CD14-positive monocyte (primary cell): ENCODE data around the gene KLHL17. TPM values are rescaled to one million over a fixed set of nuclear protein-coding genes. Genes with fewer than 3 reads are reported as not detected.

Experiments
- DNase-seq, 3 donors: peaks; one replicate each; pipeline ENCODE4 v3.0.0-alpha.2; 2011 to 2022
- H2AFZ ChIP-seq: 2 replicates; pipeline ENCODE4 v1.6.0; 2012; ENCODE audit warnings: mild to moderate bottlenecking, low read depth, low read length, inconsistent platforms; ENCODE audit not compliant: insufficient read depth, poor library complexity, severe bottlenecking
- H3K27ac ChIP-seq, 2 donors: 1 replicate in 1 of 2; 2 replicates in 1 of 2; pipeline ENCODE4 v1.5.1; 2012 to 2013; ENCODE audit warnings: low read length in 2 of 2, control low read depth in 1 of 2, inconsistent platforms in 1 of 2, low read depth in 1 of 2, mild to moderate bottlenecking in 1 of 2
- H3K27me3 ChIP-seq, 2 donors: one replicate each; pipeline versions ENCODE4 v1.6.0 to v1.6.1; 2011 to 2013; ENCODE audit warnings: low read length in 2 of 2; ENCODE audit not compliant: control insufficient read depth in 2 of 2, insufficient read depth in 2 of 2
- H3K36me3 ChIP-seq, 2 donors: replicated peaks in 1 of 2; 1 replicate in 1 of 2; 2 replicates in 1 of 2; pipeline versions ENCODE4 v1.5.1 to v1.6.1; 2012 to 2013; ENCODE audit warnings: low read length in 2 of 2, control low read depth in 1 of 2, inconsistent platforms in 1 of 2, mild to moderate bottlenecking in 1 of 2; ENCODE audit not compliant: insufficient read depth in 2 of 2, control insufficient read depth in 1 of 2
- H3K4me1 ChIP-seq, 2 donors: 1 replicate in 1 of 2; 2 replicates in 1 of 2; pipeline versions ENCODE4 v1.5.1 to v1.6.1; 2012 to 2013; ENCODE audit warnings: low read length in 2 of 2, control low read depth in 1 of 2, inconsistent platforms in 1 of 2, mild to moderate bottlenecking in 1 of 2, moderate library complexity in 1 of 2; ENCODE audit not compliant: insufficient read depth in 2 of 2, control insufficient read depth in 1 of 2
- H3K4me2 ChIP-seq: replicated peaks from 2 replicates; pipeline ENCODE3; 2012; ENCODE audit warnings: low read length, moderate library complexity, mild to moderate bottlenecking; ENCODE audit not compliant: poor library complexity, severe bottlenecking; ENCODE audit errors: extremely low read depth
- H3K4me3 ChIP-seq, 3 experiments: fragments of 200-600 bp in 1 of 3; sonication (generic) in 1 of 3; replicated peaks in 1 of 3; 1 replicate in 2 of 3; 2 replicates in 1 of 3; pipeline ENCODE4 v1.5.1; 2011 to 2013; ENCODE audit warnings: low read length in 3 of 3, mild to moderate bottlenecking in 3 of 3, control low read depth in 2 of 3, low read depth in 2 of 3, inconsistent platforms in 1 of 3, moderate library complexity in 1 of 3
- H3K79me2 ChIP-seq: 2 replicates; pipeline ENCODE4 v1.6.0; 2012; ENCODE audit warnings: mild to moderate bottlenecking, control low read depth, inconsistent platforms, low read length, moderate library complexity; ENCODE audit not compliant: insufficient read depth
- H3K9ac ChIP-seq: 2 replicates; pipeline ENCODE4 v1.6.0; 2017; ENCODE audit warnings: low read length, mild to moderate bottlenecking; ENCODE audit not compliant: insufficient read depth, poor library complexity, severe bottlenecking
- H3K9me3 ChIP-seq, 2 donors: replicated peaks in 1 of 2; 1 replicate in 1 of 2; 2 replicates in 1 of 2; pipeline versions ENCODE4 v1.5.1 to v1.6.1; 2012 to 2013; ENCODE audit warnings: low read length in 2 of 2, control low read depth in 1 of 2; ENCODE audit not compliant: control insufficient read depth in 1 of 2, insufficient read depth in 1 of 2
- H4K20me1 ChIP-seq: 2 replicates; pipeline ENCODE4 v1.6.0; 2012; ENCODE audit warnings: mild to moderate bottlenecking, low read length, control low read depth, moderate library complexity; ENCODE audit not compliant: insufficient read depth
- H3K27ac Mint-ChIP-seq, 7 donors: one replicate each; pipeline ENCODE4 v1.8.0; 2020; ENCODE audit warnings: mild to moderate bottlenecking in 7 of 7, mixed read lengths in 7 of 7, moderate library complexity in 6 of 7, inconsistent platforms in 2 of 7
- H3K27me3 Mint-ChIP-seq, 3 donors: one replicate each; pipeline ENCODE4 v1.8.0; 2021 to 2022; ENCODE audit warnings: low read depth in 3 of 3, mild to moderate bottlenecking in 3 of 3, mixed read lengths in 3 of 3, moderate library complexity in 3 of 3, inconsistent platforms in 1 of 3
- H3K36me3 Mint-ChIP-seq, 2 donors: one replicate each; pipeline ENCODE4 v1.8.0; 2020; ENCODE audit warnings: mixed read lengths in 2 of 2, inconsistent platforms in 1 of 2, mild to moderate bottlenecking in 1 of 2
- H3K4me1 Mint-ChIP-seq: one replicate; pipeline ENCODE4 v1.8.0; 2020; ENCODE audit warnings: mild to moderate bottlenecking, mixed read lengths
- H3K4me3 Mint-ChIP-seq, 2 donors: one replicate each; pipeline ENCODE4 v1.8.0; 2020; ENCODE audit warnings: mild to moderate bottlenecking in 2 of 2, mixed read lengths in 2 of 2, moderate library complexity in 1 of 2
- H3K9me3 Mint-ChIP-seq, 7 donors: one replicate each; pipeline ENCODE4 v1.8.0; 2020 to 2022; ENCODE audit warnings: mixed read lengths in 7 of 7, mild to moderate bottlenecking in 6 of 7, moderate library complexity in 6 of 7, inconsistent platforms in 2 of 7
- CTCF ChIP-seq: fragments of 200-600 bp; IDR thresholded peaks from one replicate; pipeline ENCODE4 v1.8.0; 2022; ENCODE audit warnings: antibody characterized with exemption, mild to moderate bottlenecking
- WGBS: methylation state at CpG from one replicate; pipeline ENCODE4 v1.1.5; 2013; ENCODE audit warnings: missing lambda C conversion rate; ENCODE audit not compliant: insufficient coverage; 5-methylcytosine and 5-hydroxymethylcytosine counted together
- intact Hi-C, 2 donors: fragments of 100-400 bp; cut with micrococcal nuclease; formaldehyde crosslinking; loops; one replicate each; pipeline versions ENCODE4 v1.15.0 to v1.15.1; 2023
- polyA plus RNA-seq, 3 donors: library from polyadenylated mRNA; depleted of rRNA in 1 of 3; unstranded in 2 of 3; stranded (reverse) in 1 of 3; fragments of 300-500 nt in 2 of 3; fragments of >200 nt in 1 of 3; fragmentation: Illumina TruSeq in 2 of 3; gene quantifications; 1 replicate in 2 of 3; 2 replicates in 1 of 3; pipeline ENCODE4 v1.2.3, GENCODE V29; 2012 to 2021

Gene KLHL17
- polyA plus RNA-seq, 3 donors = 0.31 to 48.1 (median 0.71) TPM

DNA sequence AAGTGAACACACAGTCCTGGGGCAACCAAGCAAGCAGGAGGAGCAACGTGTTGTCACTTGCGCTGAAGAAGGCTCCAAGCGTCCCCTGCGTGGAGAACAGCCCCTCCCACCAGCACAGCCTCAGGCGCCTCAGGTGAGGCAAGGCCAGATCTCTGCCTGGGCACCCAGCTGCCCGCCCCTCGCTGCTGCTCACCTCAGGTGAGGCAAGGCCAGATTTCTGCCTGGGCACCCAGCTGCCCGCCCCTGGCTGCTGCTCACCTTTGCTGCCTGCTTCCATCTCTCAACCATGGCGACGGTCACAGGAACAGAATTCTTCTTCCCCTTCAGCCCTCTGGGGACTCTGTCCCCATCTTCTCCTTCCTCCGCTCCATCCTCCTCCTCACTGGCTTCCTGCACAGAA lies 3.7 kb upstream of the KLHL17 start:
- peaks cover 22 to 61% of the 10 kb centered on the region in 2 donors for H3K4me1 ChIP-seq
- Mint-ChIP-seq H3K27ac (no peak overlapping the region), H3K27me3 (peaks cover 6 to 17% (median 7%) of the 10 kb centered on the region in 3 donors), H3K4me1 (peaks cover 38% of the 10 kb centered on the region), H3K9me3 (no peaks in the 10 kb centered on the region), H3K36me3 (peaks cover 45 to 55% of the 10 kb centered on the region in 2 donors), H3K4me3 (peak overlapping the region in 1 of 2 donors; percentile 31)
- no peak overlapping the region for H2AFZ ChIP-seq
- TF ChIP-seq CTCF = no peak
- DNase-seq = no peak
- H3K36me3 ChIP-seq = peaks cover 50 to 56% of the 10 kb centered on the region in 2 donors
- no peak overlapping the region for H3K4me2 ChIP-seq
- 94% methylated on average over 5 of the region's 11 CpGs for WGBS
- no peak overlapping the region for H3K27ac ChIP-seq
- H3K79me2 ChIP-seq = peaks cover 23% of the 10 kb centered on the region
- H3K9me3 ChIP-seq = no peaks in the 10 kb centered on the region
- H3K9ac ChIP-seq = no peak overlapping the region
- peaks cover 0 to 4% of the 10 kb centered on the region in 2 donors for H3K27me3 ChIP-seq
- intact Hi-C loops = no loop called here
- peaks cover 29% of the 10 kb centered on the region for H4K20me1 ChIP-seq
- H3K4me3 ChIP-seq = no peak overlapping the region

DNA sequence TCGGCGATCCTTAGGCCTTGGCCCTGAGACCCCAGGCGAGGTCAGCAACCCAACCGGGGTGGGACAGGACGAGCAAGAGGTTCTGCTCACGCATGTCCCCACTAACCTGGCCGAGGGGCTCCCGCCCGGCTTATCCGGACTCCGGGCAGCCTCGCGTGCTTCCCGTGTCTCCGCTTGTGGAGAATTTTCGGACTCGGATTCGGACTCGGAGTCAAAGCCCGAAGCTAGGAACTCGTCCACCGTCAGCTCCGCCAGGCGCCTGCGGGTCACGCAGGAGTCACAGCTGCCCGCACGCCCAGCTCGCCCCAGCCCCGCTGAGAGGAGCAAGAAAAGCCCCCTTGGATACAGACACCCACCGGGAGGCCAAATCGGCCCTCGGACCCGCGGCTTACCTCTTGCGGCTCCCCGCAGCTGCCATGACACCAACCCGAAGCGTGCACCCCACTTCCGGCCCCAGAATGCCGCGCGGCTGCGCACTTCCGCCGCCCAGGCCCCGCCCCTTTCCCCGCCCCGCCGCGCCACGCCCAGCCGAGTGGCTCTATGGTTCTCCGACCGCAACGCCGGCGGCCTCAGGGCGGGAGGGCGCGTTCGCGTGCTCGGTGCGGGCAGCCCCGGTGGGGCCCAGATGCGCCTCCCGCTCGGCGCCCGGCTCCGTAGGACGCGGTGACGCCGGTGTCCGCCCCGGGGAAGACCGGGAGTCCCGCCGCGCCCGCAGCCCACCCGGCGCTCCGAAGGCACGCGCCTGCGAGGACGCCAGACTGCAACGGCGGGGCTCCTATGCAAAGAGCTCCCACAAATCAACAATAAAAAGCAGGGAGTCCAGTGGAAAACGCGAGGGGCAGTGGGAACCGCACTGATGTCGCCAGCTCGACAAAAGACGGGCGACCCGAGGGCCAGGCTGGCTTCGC lies 1.3 kb upstream of the KLHL17 start, which contains the start of gene NOC2L:
NOC2L (minus strand) TSS at position 434 of the 908 bp plus-strand sequence; CDS start at position 418, 16 bp downstream.
- 10% methylated on average over 79 of the region's 101 CpGs for WGBS
- Histone ChIP-seq H3K9ac (peak within 1 kb of the TSS; percentile 75), H3K27ac (peak within 1 kb of the TSS; percentile 13 to 78), H3K27me3 (peaks cover 0 to 5% of the 10 kb centered on the region in 2 donors), H3K4me3 (peak within 1 kb of the TSS; percentile 64 to 94 (median 93)), H3K36me3 (peaks cover 28 to 32% of the 10 kb centered on the region in 2 donors), H2AFZ (peak within 1 kb of the TSS; percentile 94), H3K9me3 (no peaks in the 10 kb centered on the region), H4K20me1 (peaks cover 18% of the 10 kb centered on the region), H3K79me2 (peaks cover 23% of the 10 kb centered on the region), H3K4me1 (peaks cover 22 to 62% of the 10 kb centered on the region in 2 donors), H3K4me2 (peak within 1 kb of the TSS; percentile 90)
- Mint-ChIP-seq H3K27ac (peak within 1 kb of the TSS; percentile 63 to 87 (median 76)), H3K36me3 (peaks cover 37 to 45% of the 10 kb centered on the region in 2 donors), H3K4me1 (peaks cover 40% of the 10 kb centered on the region), H3K27me3 (peaks cover 6 to 20% (median 10%) of the 10 kb centered on the region in 3 donors), H3K9me3 (no peaks in the 10 kb centered on the region), H3K4me3 (peak within 1 kb of the TSS; percentile 89 to 95)
- no peak for TF ChIP-seq CTCF
- intact Hi-C loops = no loop called here
- DNase-seq = peak; percentile 82 to 88 (median 85)
